Glutamatergic neuron (in vitro differentiated cells): ENCODE data around the gene KLHDC8A. TPM values are rescaled to one million over a fixed set of nuclear protein-coding genes. Genes with fewer than 3 reads are reported as not detected.
"Not testable (repeated sequence)": the region's sequence is repeated elsewhere in the genome, so short reads cannot be mapped to it uniquely, and the experiment has no call there.

Experiments used
- DNase-seq: peaks from one replicate; pipeline ENCODE4 v3.0.0; 2022
- H3K27ac Mint-ChIP-seq: one replicate; pipeline ENCODE4 v1.8.0; 2020; ENCODE audit warnings: mild to moderate bottlenecking, mixed read lengths, inconsistent platforms; ENCODE audit not compliant: unreplicated experiment
- H3K27me3 Mint-ChIP-seq: one replicate; pipeline ENCODE4 v1.8.0; 2020; ENCODE audit warnings: mild to moderate bottlenecking, moderate library complexity, mixed read lengths, inconsistent platforms; ENCODE audit not compliant: unreplicated experiment
- H3K36me3 Mint-ChIP-seq: one replicate; pipeline ENCODE4 v1.8.0; 2020; ENCODE audit warnings: mild to moderate bottlenecking, mixed read lengths, inconsistent platforms; ENCODE audit not compliant: unreplicated experiment
- H3K4me1 Mint-ChIP-seq: one replicate; pipeline ENCODE4 v1.8.0; 2020; ENCODE audit warnings: mild to moderate bottlenecking, low read depth, mixed read lengths, inconsistent platforms; ENCODE audit not compliant: unreplicated experiment
- H3K4me3 Mint-ChIP-seq: one replicate; pipeline ENCODE4 v1.8.0; 2020; ENCODE audit warnings: mild to moderate bottlenecking, mixed read lengths, inconsistent platforms; ENCODE audit not compliant: unreplicated experiment
- H3K9me3 Mint-ChIP-seq: one replicate; pipeline ENCODE4 v1.8.0; 2020; ENCODE audit warnings: mild to moderate bottlenecking, moderate library complexity, mixed read lengths, inconsistent platforms; ENCODE audit not compliant: unreplicated experiment
- total RNA-seq: library from RNA; stranded (reverse); fragmentation: NEBNext Ultra II Directional; extraction: Animal tissue kit (Norgen Biotek cat#: 25700); gene quantifications from one replicate; pipeline ENCODE4 v1.2.1, GENCODE V29; 2021; ENCODE audit not compliant: unreplicated experiment
- TF ChIP-seq, protein P1 (sequence below): fragments of 200-600 bp; sonication (generic); IDR thresholded peaks from one replicate; pipeline ENCODE4 v1.5.0; 2021; ENCODE audit not compliant: partially characterized antibody, unreplicated experiment

KLHDC8A gene
- total RNA-seq, 1 donor from 2014 or later = 125 TPM

GRCh38 chr1:205301842-205302588, 54.7 kb downstream of the KLHDC8A start:
- no peak for DNase-seq
- Mint-ChIP-seq H3K27ac (no peak overlapping the region), H3K4me3 (peak overlapping the region; percentile 5), H3K36me3 (peaks cover 4% of the 10 kb centered on the region), H3K4me1 (peaks cover 24% of the 10 kb centered on the region), H3K27me3 (peaks cover under 1% of the 10 kb centered on the region), H3K9me3 (peaks cover 3% of the 10 kb centered on the region)
- TF ChIP-seq, protein P1, sequence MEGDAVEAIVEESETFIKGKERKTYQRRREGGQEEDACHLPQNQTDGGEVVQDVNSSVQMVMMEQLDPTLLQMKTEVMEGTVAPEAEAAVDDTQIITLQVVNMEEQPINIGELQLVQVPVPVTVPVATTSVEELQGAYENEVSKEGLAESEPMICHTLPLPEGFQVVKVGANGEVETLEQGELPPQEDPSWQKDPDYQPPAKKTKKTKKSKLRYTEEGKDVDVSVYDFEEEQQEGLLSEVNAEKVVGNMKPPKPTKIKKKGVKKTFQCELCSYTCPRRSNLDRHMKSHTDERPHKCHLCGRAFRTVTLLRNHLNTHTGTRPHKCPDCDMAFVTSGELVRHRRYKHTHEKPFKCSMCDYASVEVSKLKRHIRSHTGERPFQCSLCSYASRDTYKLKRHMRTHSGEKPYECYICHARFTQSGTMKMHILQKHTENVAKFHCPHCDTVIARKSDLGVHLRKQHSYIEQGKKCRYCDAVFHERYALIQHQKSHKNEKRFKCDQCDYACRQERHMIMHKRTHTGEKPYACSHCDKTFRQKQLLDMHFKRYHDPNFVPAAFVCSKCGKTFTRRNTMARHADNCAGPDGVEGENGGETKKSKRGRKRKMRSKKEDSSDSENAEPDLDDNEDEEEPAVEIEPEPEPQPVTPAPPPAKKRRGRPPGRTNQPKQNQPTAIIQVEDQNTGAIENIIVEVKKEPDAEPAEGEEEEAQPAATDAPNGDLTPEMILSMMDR = no peak

- H3K4me1 Mint-ChIP-seq = peaks cover 24% of the 10 kb centered on the region
- TF ChIP-seq, protein P1 = no peak
- H3K27ac Mint-ChIP-seq = peak overlapping the region; percentile 66
- H3K9me3 Mint-ChIP-seq = peaks cover 2% of the 10 kb centered on the region
- DNase-seq = peak; percentile 54
- H3K4me3 Mint-ChIP-seq = peak overlapping the region; percentile 46
- peaks cover 3% of the 10 kb centered on the region for H3K27me3 Mint-ChIP-seq
- H3K36me3 Mint-ChIP-seq = peaks cover 4% of the 10 kb centered on the region
Observed at GRCh38 chr1:205301205-205301821, 55.4 kb downstream of the KLHDC8A start.

- Mint-ChIP-seq H3K4me3 (no peak overlapping the region), H3K27me3 (peaks cover 8% of the 10 kb centered on the region), H3K4me1 (peaks cover 30% of the 10 kb centered on the region), H3K27ac (no peak overlapping the region), H3K36me3 (peaks cover 4% of the 10 kb centered on the region), H3K9me3 (peaks cover 2% of the 10 kb centered on the region)
- TF ChIP-seq, protein P1 = no peak
- DNase-seq = no peak
Observed at GRCh38 chr1:205300149-205300548, 56.6 kb downstream of the KLHDC8A start.

DNA sequence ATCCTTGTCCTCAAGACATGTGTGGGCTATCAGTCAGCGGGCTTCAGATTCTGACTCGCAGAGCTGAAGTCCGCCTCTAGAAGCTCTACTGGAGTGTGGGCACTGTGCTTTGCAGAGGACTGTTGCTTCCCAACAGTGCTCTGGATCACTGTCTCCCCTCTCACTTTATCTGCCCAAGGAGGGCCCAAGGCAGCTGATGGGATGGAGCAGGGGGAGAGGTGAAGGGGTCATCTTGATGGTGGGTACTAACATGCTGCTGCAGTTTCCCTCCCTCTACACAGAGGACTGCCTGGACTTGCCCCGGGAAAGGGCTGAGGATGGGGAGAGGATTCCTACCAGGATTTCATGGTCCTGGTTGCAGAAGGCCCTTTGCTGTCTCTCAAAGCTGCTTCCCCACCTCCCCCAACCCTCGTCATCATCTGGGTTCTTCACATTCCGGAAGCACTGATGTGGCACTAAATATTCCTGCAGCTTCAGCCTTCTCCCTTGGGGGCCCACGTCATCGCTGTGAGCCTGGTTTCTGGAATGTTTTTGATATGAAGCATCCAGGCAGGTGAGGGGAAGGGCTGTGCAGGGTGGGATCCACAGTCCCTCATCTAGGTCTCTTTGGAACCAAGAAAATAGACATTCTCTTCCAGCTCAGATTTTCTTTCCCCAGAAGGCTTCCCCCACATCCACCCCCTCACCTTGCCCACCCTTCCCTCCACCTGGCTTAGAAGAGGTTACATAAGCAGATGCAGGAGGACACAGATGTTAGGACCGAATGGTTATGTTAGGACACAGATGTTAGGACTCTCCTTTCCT, 58.3 kb downstream of the KLHDC8A start:
- H3K4me3 Mint-ChIP-seq = no peak overlapping the region
- no peaks in the 10 kb centered on the region for H3K36me3 Mint-ChIP-seq
- peaks cover 42% of the 10 kb centered on the region for H3K4me1 Mint-ChIP-seq
- H3K9me3 Mint-ChIP-seq = peaks cover 2% of the 10 kb centered on the region
- DNase-seq = peak; percentile 67
- no peak overlapping the region for H3K27ac Mint-ChIP-seq
- TF ChIP-seq, protein P1 = no peak
- peaks cover 8% of the 10 kb centered on the region for H3K27me3 Mint-ChIP-seq

GRCh38 chr1:205297546-205298177, 59.1 kb downstream of the KLHDC8A start:
- peaks cover 42% of the 10 kb centered on the region for H3K4me1 Mint-ChIP-seq
- not testable (repeated sequence) for H3K36me3 Mint-ChIP-seq

More at GRCh38 chr1:205297546-205298177, 59.1 kb downstream of the KLHDC8A start:
- H3K4me3 Mint-ChIP-seq, H3K9me3 Mint-ChIP-seq, H3K27me3 Mint-ChIP-seq, DNase-seq: not testable (repeated sequence)
- H3K27ac Mint-ChIP-seq = peak overlapping the region; percentile 17
